CD4-positive, alpha-beta T cell treated with Interleukin-15 for 4 hours (primary cell): Measurements from ENCODE around the gene TTLL3.
"Not testable (repeated sequence)": the region's sequence is repeated elsewhere in the genome, so short reads cannot be mapped to it uniquely, and the experiment has no call there.

Source experiments
- DNase-seq: peaks from one replicate; pipeline ENCODE4 v3.0.0-alpha.2; 2020; ENCODE audit warnings: low spot score

Gene TTLL3

GRCh38 chr3:9870978-9871377, 60.9 kb downstream of the TTLL3 start:
- DNase-seq = no peak

GRCh38 chr3:9872067-9872466, 62.0 kb downstream of the TTLL3 start:
- DNase-seq = not testable (repeated sequence)

- DNase-seq = no peak
Measured at GRCh38 chr3:9875448-9875847, 65.4 kb downstream of the TTLL3 start.

GRCh38 chr3:9876255-9876654, 66.2 kb downstream of the TTLL3 start:
- not testable (repeated sequence) for DNase-seq

GRCh38 chr3:9876991-9877390, 66.9 kb downstream of the TTLL3 start:
- no peak for DNase-seq

- no peak for DNase-seq
Measured at GRCh38 chr3:9878700-9879099, 68.6 kb downstream of the TTLL3 start.

GRCh38 chr3:9879830-9880549, 69.9 kb downstream of the TTLL3 start, which contains the start of gene CIDEC:
Gene CIDEC (minus strand): TSS chr3:9880253. CDS start chr3:9878486, 1,767 bp downstream.
- no peak for DNase-seq

GRCh38 chr3:9881441-9881840, 71.4 kb downstream of the TTLL3 start:
- no peak for DNase-seq

GRCh38 chr3:9883706-9884554, 73.9 kb downstream of the TTLL3 start:
- no peak for DNase-seq

- no peak for DNase-seq
Measured at GRCh38 chr3:9884555-9885165, 74.6 kb downstream of the TTLL3 start.
